ENCODE results near the gene GATA6. TPM values are rescaled to one million over a fixed set of nuclear protein-coding genes. Genes with fewer than 3 reads are reported as not detected.

The GATA6 gene
- total and polyA plus RNA-seq, 2 of the 8 experiments (the other 6 are each of a cell fraction or from before 2014, with no cell fraction given): 0.09 TPM; not detected in 1

DNA sequence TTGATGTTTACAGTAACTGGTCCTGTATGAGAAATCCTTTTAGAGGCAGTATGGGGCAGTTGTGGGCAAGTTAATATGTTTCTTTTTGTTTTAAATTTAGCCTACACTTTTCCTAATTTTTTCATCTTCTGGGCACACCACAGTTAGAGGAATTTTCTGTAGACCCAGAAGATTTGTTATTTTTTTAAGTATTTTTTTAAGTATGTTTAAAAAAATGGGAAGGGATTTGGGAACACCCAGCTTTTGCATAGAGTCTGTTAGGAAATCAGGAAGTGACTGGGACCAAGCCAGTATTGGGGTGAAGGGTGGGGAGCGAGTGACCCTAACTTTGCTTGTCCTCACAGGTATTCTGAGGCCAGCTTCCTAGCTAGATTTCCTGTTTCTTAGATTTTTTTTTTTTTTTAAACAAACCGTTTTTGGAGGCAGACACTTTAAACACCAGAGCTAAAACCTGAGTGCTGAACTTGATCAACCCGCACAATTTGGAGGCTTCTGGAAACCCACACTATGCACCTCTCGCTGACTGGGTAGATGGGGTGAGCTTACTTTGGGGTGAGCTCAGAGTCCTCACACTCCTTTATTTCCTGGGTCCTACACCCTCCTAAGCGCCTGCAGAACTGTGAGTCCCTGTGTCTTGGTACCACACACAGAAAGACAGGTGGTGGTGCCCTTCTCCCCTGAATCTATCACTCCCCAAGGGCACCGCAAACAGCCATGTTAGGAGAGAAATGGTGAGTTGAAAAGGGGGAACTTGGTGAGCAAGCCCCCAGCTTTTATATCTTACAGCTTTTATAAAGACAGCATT is 5.2 kb downstream of the GATA6 start:
- H4K5ac ChIP-seq (ENCODE audit: insufficient read length, low read depth, low read length): no peak overlapping the region
- no peak overlapping the region for H2BK12ac ChIP-seq (ENCODE audit: low read depth, low read length)
- no peak overlapping the region for H4K8ac ChIP-seq (ENCODE audit: extremely low read depth, insufficient read depth, low read length)
- CTCF ChIA-PET (ENCODE audit: partially characterized antibody): interaction anchor here (1.0 to 1.4 kb wide), 4 partner anchors 10 to 529 kb away, joined by 3 to 4 read pairs (median 4); no protein-coding TSS in a partner anchor
- H3K27me3 ChIP-seq (replicated peaks in 1 of 4; ENCODE audit: control insufficient read depth in 3 of 4, extremely low read depth in 1 of 4, insufficient read depth in 3 of 4, low read length in 3 of 4): peaks cover 88 to 100% (median 95%) of the 10 kb centered on the region in 4 experiments
- WGBS, 2 experiments (ENCODE audit: extremely low coverage in 1 of 2, insufficient coverage in 1 of 2, insufficient read length in 1 of 2, insufficient replicate concordance in 2 of 2, low coverage in 1 of 2, low lambda C conversion rate in 2 of 2, missing lambda C conversion rate in 1 of 2): 14% methylated on average over 5 of the region's 6 CpGs; no CpG with 5 or more reads in 1 of the 2 experiments
- no peak overlapping the region for H3K27ac ChIP-seq (ENCODE audit: low read depth, low read length)
- no peak overlapping the region for H2BK5ac ChIP-seq (ENCODE audit: low read depth, low read length)
- no peaks in the 10 kb centered on the region for H3K9me3 ChIP-seq (ENCODE audit: insufficient read depth in 2 of 2, low read depth in 1 of 2, low read length in 1 of 2)
- no peak overlapping the region for H3K4me3 ChIP-seq (ENCODE audit: extremely low read depth in 1 of 4, insufficient read depth in 2 of 4, low read depth in 3 of 4, low read length in 4 of 4)
- no peak overlapping the region for H3K14ac ChIP-seq (ENCODE audit: insufficient read length)
- H4K20me1 ChIP-seq (replicated peaks in 1 of 2; ENCODE audit: control insufficient read depth in 1 of 2, insufficient read depth in 2 of 2, low read length in 2 of 2): peaks cover 23 to 27% of the 10 kb centered on the region in 2 experiments
- H3K9ac ChIP-seq (replicated peaks in 1 of 4; ENCODE audit: extremely low read depth in 1 of 4, low read depth in 3 of 4, low read length in 3 of 4): no peak overlapping the region
- no peaks in the 10 kb centered on the region for H3K79me2 ChIP-seq (ENCODE audit: control insufficient read depth in 1 of 2, insufficient read depth in 2 of 2, low read length in 2 of 2)
- no peak overlapping the region for H2BK120ac ChIP-seq (replicated peaks; ENCODE audit: low read depth, low read length)
- H4K91ac ChIP-seq (replicated peaks; ENCODE audit: insufficient read length, low read length): no peak overlapping the region
- peaks cover 9% of the 10 kb centered on the region; the same call in 1 of the 2 replicates for H3K23me2 ChIP-seq (ENCODE audit: low read depth, low read length)
- POLR2A ChIA-PET (ENCODE audit: partially characterized antibody): interaction anchor here (1.3 kb wide), 1 partner anchor 10 kb away, joined by 5 read pairs; no protein-coding TSS in a partner anchor
- H3K23ac ChIP-seq (ENCODE audit: insufficient read length): no peak overlapping the region
- no peaks in the 10 kb centered on the region for H3K79me1 ChIP-seq (ENCODE audit: low read depth, low read length)
- H3K4me2 ChIP-seq (ENCODE audit: insufficient read depth in 1 of 2, low read depth in 2 of 2, low read length in 2 of 2): no peak overlapping the region
- peaks cover 0 to 20% (median 10%) of the 10 kb centered on the region in 4 experiments; a peak in 5 of 7 replicates for H3K4me1 ChIP-seq (replicated peaks in 1 of 4; ENCODE audit: control insufficient read depth in 3 of 4, insufficient read depth in 4 of 4, low read length in 3 of 4)
- H2AK5ac ChIP-seq (ENCODE audit: low read depth, low read length): no peak overlapping the region
- H3K4ac ChIP-seq (replicated peaks; ENCODE audit: insufficient read length, low read depth, low read length): no peak overlapping the region
- no peak overlapping the region for H3K18ac ChIP-seq (ENCODE audit: extremely low read depth, low read length)
- H2AFZ ChIP-seq (ENCODE audit: low read length): no peak overlapping the region
- FAIRE-seq: no peak
- H2BK15ac ChIP-seq (ENCODE audit: low read length): no peak overlapping the region
- H2BK20ac ChIP-seq (ENCODE audit: low read length): no peak overlapping the region
- no peak overlapping the region for H3K56ac ChIP-seq (replicated peaks; ENCODE audit: insufficient read length, low read depth, low read length)
- DNase-seq (ENCODE audit: low read depth in 1 of 2, low spot score in 2 of 2): no peak
- H3K36me3 ChIP-seq (ENCODE audit: control insufficient read depth in 2 of 4, insufficient read depth in 4 of 4, low read length in 3 of 4): peaks cover 0 to 17% (median 0%) of the 10 kb centered on the region in 4 experiments; a peak in 1 of 8 replicates
- TF ChIP-seq RAD21 (IDR thresholded peaks at IDR 0.05 in 1 of 2, conservative IDR thresholded peaks at IDR 0.05 in 1 of 2; ENCODE audit: low read depth in 2 of 2, low read length in 2 of 2): peak; percentile 22 to 40; a peak in 2 of 4 replicates
- peak; percentile 94; the same call in 1 of the 2 replicates for TF ChIP-seq CBX8 (IDR thresholded peaks at IDR 0.05; ENCODE audit: borderline replicate concordance, low read depth, low read length)
- TF ChIP-seq, protein P1, sequence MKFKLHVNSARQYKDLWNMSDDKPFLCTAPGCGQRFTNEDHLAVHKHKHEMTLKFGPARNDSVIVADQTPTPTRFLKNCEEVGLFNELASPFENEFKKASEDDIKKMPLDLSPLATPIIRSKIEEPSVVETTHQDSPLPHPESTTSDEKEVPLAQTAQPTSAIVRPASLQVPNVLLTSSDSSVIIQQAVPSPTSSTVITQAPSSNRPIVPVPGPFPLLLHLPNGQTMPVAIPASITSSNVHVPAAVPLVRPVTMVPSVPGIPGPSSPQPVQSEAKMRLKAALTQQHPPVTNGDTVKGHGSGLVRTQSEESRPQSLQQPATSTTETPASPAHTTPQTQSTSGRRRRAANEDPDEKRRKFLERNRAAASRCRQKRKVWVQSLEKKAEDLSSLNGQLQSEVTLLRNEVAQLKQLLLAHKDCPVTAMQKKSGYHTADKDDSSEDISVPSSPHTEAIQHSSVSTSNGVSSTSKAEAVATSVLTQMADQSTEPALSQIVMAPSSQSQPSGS (IDR thresholded peaks at IDR 0.05; ENCODE audit: low read length): no peak
- TF ChIP-seq TCF12 (IDR thresholded peaks at IDR 0.05; ENCODE audit: low read depth, low read length): no peak
- TF ChIP-seq YY1 (IDR thresholded peaks at IDR 0.05; ENCODE audit: low read depth, low read length): 0 out of 2 replicates have a peak, but pooled peaks have one; percentile 14
- TF ChIP-seq, protein P2, sequence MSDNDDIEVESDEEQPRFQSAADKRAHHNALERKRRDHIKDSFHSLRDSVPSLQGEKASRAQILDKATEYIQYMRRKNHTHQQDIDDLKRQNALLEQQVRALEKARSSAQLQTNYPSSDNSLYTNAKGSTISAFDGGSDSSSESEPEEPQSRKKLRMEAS (IDR thresholded peaks at IDR 0.05): no peak
- no peak for TF ChIP-seq CHD1 (IDR thresholded peaks at IDR 0.05; ENCODE audit: low read depth, low read length)
- no peak for TF ChIP-seq MAFK (IDR thresholded peaks at IDR 0.05; ENCODE audit: low read depth, low read length)
- TF ChIP-seq RNF2 (IDR thresholded peaks at IDR 0.05; ENCODE audit: borderline replicate concordance, low read depth, low read length, missing control alignments, poor library complexity, severe bottlenecking): peak; percentile 86
